Gastroesophageal sphincter (tissue), 4 donors: ENCODE measurements around the gene TBCK. TPM values are rescaled to one million over a fixed set of nuclear protein-coding genes. Genes with fewer than 3 reads are reported as not detected.
"Not testable (repeated sequence)": the region's sequence is repeated elsewhere in the genome, so short reads cannot be mapped to it uniquely, and the experiment has no call there.

Experiments used
- ATAC-seq: fragments of 150-250 bp; one replicate; pipeline ENCODE4 v1.9.1; 2016; ENCODE audit warnings: mild to moderate bottlenecking, moderate library complexity
- H3K27ac ChIP-seq, 4 donors: fragments of 200-600 bp; sonication (generic) in 3 of 4; 1 replicate in 3 of 4; 2 replicates in 1 of 4; pipeline ENCODE4 v1.5.1; 2016 to 2019
- H3K27me3 ChIP-seq: fragments of 200-600 bp; sonication (generic); one replicate; pipeline ENCODE4 v1.5.1; 2019
- H3K36me3 ChIP-seq, 2 donors: fragments of 200-600 bp; sonication (generic); one replicate each; pipeline ENCODE4 v1.5.1; 2019; ENCODE audit warnings: control low read depth in 1 of 2
- H3K4me1 ChIP-seq, 3 donors: fragments of 200-600 bp; sonication (generic); 1 replicate in 2 of 3; 2 replicates in 1 of 3; pipeline ENCODE4 v1.5.1; 2016 to 2019; ENCODE audit warnings: control low read depth in 2 of 3
- H3K4me3 ChIP-seq, 2 donors: fragments of 200-600 bp; sonication (generic); one replicate each; pipeline ENCODE4 v1.5.1; 2019; ENCODE audit warnings: mild to moderate bottlenecking in 1 of 2, moderate library complexity in 1 of 2
- H3K9me3 ChIP-seq, 3 donors: fragments of 200-600 bp; sonication (generic); one replicate each; pipeline ENCODE4 v1.5.1; 2017 to 2019; ENCODE audit warnings: control low read depth in 2 of 3
- CTCF ChIP-seq, 4 experiments: fragments of 200-600 bp in 2 of 4; fragments of 450-650 bp in 2 of 4; sonication (generic) in 1 of 4; IDR thresholded peaks; one replicate each; pipeline ENCODE4 v1.5.1; 2017 to 2019; ENCODE audit warnings: antibody characterized with exemption in 4 of 4, mild to moderate bottlenecking in 2 of 4, moderate library complexity in 2 of 4
- EP300 ChIP-seq: sonication (generic); formaldehyde crosslinking; IDR thresholded peaks from one replicate; pipeline ENCODE4 v1.6.1; 2017; ENCODE audit warnings: antibody characterized with exemption, mild to moderate bottlenecking
- POLR2A ChIP-seq, 2 donors: fragments of 450-650 bp; IDR thresholded peaks; one replicate each; pipeline ENCODE4 v1.6.1; 2017; ENCODE audit warnings: antibody characterized with exemption in 2 of 2, mild to moderate bottlenecking in 2 of 2, moderate library complexity in 1 of 2
- POLR2AphosphoS5 ChIP-seq: sonication (generic); formaldehyde crosslinking; IDR thresholded peaks from one replicate; pipeline ENCODE4 v1.6.1; 2017; ENCODE audit warnings: antibody characterized with exemption
- WGBS, 2 donors: methylation state at CpG; one replicate each; pipeline ENCODE4 v1.1.5; 2018; ENCODE audit warnings: low coverage in 1 of 2; 5-methylcytosine and 5-hydroxymethylcytosine counted together
- total RNA-seq, 4 donors: library from RNA; depleted of rRNA; stranded (reverse); fragments of >200 nt; gene quantifications; one replicate each; pipeline ENCODE4 v1.1.0, GENCODE V29; 2016

TBCK gene
- total RNA-seq, 4 donors from 2014 or later, result 18.9 to 42.0 (median 20.9) TPM

GRCh38 chr4:106114270-106114669, 201.7 kb downstream of the TBCK start:
- Histone ChIP-seq H3K27me3 (no peaks in the 10 kb centered on the region), H3K9me3 (peaks cover 0 to 34% (median 3%) of the 10 kb centered on the region in 3 donors), H3K4me1 (no peaks in the 10 kb centered on the region), H3K27ac (no peak overlapping the region), H3K4me3 (no peak overlapping the region), H3K36me3 (peaks cover 0 to 71% of the 10 kb centered on the region in 2 donors)
- WGBS, 2 donors, result 88 to 95% methylated on average over 4 to 5 of the region's 8 CpGs
- ATAC-seq, result no peak
- TF ChIP-seq POLR2A (IDR thresholded peaks at IDR 0.05) (no peak), CTCF (IDR thresholded peaks at IDR 0.05) (no peak), EP300 (no peak), POLR2AphosphoS5 (no peak)

GRCh38 chr4:106111778-106112469, 204.1 kb downstream of the TBCK start:
- not testable (repeated sequence) for H3K27ac ChIP-seq, H3K4me3 ChIP-seq, H3K27me3 ChIP-seq, H3K4me1 ChIP-seq, ATAC-seq
- Histone ChIP-seq H3K9me3 (peaks cover 0 to 38% (median 3%) of the 10 kb centered on the region in 3 donors), H3K36me3 (peaks cover 0 to 75% of the 10 kb centered on the region in 2 donors)
- 92 to 100% methylated on average over 2 of the region's 2 CpGs for WGBS, 2 donors

DNA sequence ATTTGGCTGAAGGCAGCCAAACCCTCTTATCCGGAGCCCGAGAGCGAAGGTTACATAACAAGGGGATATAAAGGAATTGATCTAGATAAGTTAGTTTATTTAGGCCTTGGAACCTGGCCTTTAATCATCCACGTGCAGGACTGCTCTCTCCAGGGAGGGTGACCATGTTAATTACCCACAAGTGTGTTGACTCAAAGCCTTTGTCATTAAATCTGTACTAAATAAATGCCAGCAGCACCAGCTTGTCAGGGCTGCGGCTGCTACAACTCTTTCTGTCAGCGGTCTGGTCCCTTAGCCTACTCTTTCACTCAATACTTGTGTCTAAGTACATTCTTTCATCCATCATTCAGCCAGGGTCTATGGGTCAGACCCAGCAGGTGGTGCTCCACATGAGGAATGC, 206.1 kb downstream of the TBCK start:
- Histone ChIP-seq H3K36me3 (peaks cover 0 to 76% of the 10 kb centered on the region in 2 donors), H3K4me1 (no peaks in the 10 kb centered on the region), H3K27ac (no peak overlapping the region), H3K27me3 (no peaks in the 10 kb centered on the region), H3K9me3 (peaks cover 0 to 38% (median 3%) of the 10 kb centered on the region in 3 donors), H3K4me3 (no peak overlapping the region)
- no peak for ATAC-seq
- TF ChIP-seq EP300, result no peak
- no peak for TF ChIP-seq POLR2A (IDR thresholded peaks at IDR 0.05)
- TF ChIP-seq CTCF (IDR thresholded peaks at IDR 0.05), result no peak
- no peak for TF ChIP-seq POLR2AphosphoS5
- 93 to 95% methylated on average over 6 of the region's 6 CpGs for whole genome bisulfite sequencing, 2 donors

DNA sequence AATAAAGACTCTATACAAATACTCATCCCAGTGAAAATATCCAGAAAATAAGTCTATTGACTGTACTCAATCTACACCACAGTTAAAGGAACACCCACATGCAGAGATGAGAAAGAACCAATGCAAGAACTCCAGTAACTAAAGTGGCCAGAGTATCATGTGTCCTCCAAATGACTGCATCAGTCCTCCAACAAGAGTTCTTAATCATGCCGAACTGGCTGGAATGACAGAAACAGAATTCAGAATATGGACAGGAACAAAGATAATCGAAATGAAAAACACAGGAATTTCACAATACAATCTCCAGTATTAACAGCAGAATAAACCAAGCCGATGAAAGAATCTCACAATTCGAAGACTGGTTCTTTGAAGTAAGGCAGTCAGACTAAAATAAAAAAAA, 210.3 kb downstream of the TBCK start:
- 93 to 95% methylated on average over 3 to 4 of the region's 4 CpGs for WGBS, 2 donors
- H3K9me3 ChIP-seq, result peaks cover 0 to 18% (median 0%) of the 10 kb centered on the region in 3 donors
- no peaks in the 10 kb centered on the region for H3K27me3 ChIP-seq
- H3K36me3 ChIP-seq, result peaks cover 0 to 56% of the 10 kb centered on the region in 2 donors
- H3K27ac ChIP-seq, result no peak overlapping the region
- TF ChIP-seq POLR2AphosphoS5, result no peak
- no peak for TF ChIP-seq POLR2A (IDR thresholded peaks at IDR 0.05)
- TF ChIP-seq CTCF (IDR thresholded peaks at IDR 0.05), result no peak
- TF ChIP-seq EP300, result no peak
- H3K4me3 ChIP-seq, result no peak overlapping the region
- no peaks in the 10 kb centered on the region for H3K4me1 ChIP-seq
- ATAC-seq, result no peak

GRCh38 chr4:106104276-106104675, 211.7 kb downstream of the TBCK start:
- Histone ChIP-seq H3K4me3 (no peak overlapping the region), H3K27ac (no peak overlapping the region), H3K36me3 (peaks cover 0 to 48% of the 10 kb centered on the region in 2 donors), H3K27me3 (no peaks in the 10 kb centered on the region), H3K4me1 (no peaks in the 10 kb centered on the region), H3K9me3 (peaks cover 0 to 4% (median 0%) of the 10 kb centered on the region in 3 donors)
- peak; percentile 10 for ATAC-seq
- TF ChIP-seq POLR2A (IDR thresholded peaks at IDR 0.05) (no peak), EP300 (no peak), POLR2AphosphoS5 (no peak), CTCF (IDR thresholded peaks at IDR 0.05) (no peak)
- 80% methylated on average over 1 of the region's 1 CpG; no CpG with 5 or more reads in 1 of the 2 donors for WGBS, 2 donors
